PC-9 (cell line): Measurements from ENCODE around the gene MYO5C.

Experiments used
- CTCF ChIP-seq: fragments of 200-600 bp; sonication (generic); conservative IDR thresholded peaks from 2 replicates; pipeline ENCODE4 v1.6.1; 2017; ENCODE audit warnings: mixed run types, antibody characterized with exemption, mild to moderate bottlenecking, moderate library complexity
- EZH2 ChIP-seq: fragments of 200-600 bp; sonication (generic); IDR thresholded peaks from 2 replicates; pipeline ENCODE4 v1.8.0; 2017; ENCODE audit warnings: antibody characterized with exemption, low read depth

- TF ChIP-seq CTCF = no peak
- no peak for TF ChIP-seq EZH2
These were observed 137.4 kb downstream of the MYO5C start for GRCh38 chr15:52158084-52158765.
